PC-9 (cell line): ENCODE measurements around the gene USP31. TPM values are rescaled to one million over a fixed set of nuclear protein-coding genes. Genes with fewer than 3 reads are reported as not detected.

ENCODE experiments used
- BruUV-seq: library from RNA; stranded (reverse); fragments of 400-500 nt; replicated peaks from 2 replicates; lab custom pipeline; 2021; lab: Mats Ljungman, UMichigan
- CTCF ChIA-PET: fragments of 300-600 bp; sonication (Branson Sonifier 250); formaldehyde crosslinking; loops from one replicate; lab custom pipeline; 2022; ENCODE audit warnings: antibody characterized with exemption; lab: Charles Lee
- POLR2A ChIA-PET: fragments of 300-600 bp; sonication (Branson Sonifier 250); formaldehyde crosslinking; loops from one replicate; lab custom pipeline; 2022; ENCODE audit warnings: antibody characterized with exemption; ENCODE audit not compliant: unreplicated experiment; lab: Charles Lee
- DNase-seq, 2 experiments: peaks; one replicate each; pipeline versions ENCODE4 v3.0.0 to v3.0.0-alpha.2; 2015 to 2022; ENCODE audit warnings: mixed read lengths in 1 of 2
- H2AFZ ChIP-seq: fragments of 200-600 bp; sonication (generic); 2 replicates; pipeline ENCODE4 v1.8.1; 2017; ENCODE audit warnings: antibody characterized with exemption
- H3F3A ChIP-seq: fragments of 200-600 bp; sonication (generic); 2 replicates; pipeline ENCODE4 v1.8.1; 2017; ENCODE audit warnings: antibody characterized with exemption, mild to moderate bottlenecking, low read depth; ENCODE audit not compliant: insufficient read depth
- H3K27ac ChIP-seq: fragments of 200-600 bp; sonication (generic); 2 replicates; pipeline ENCODE4 v1.6.1; 2016; ENCODE audit warnings: mixed run types
- H3K27me3 ChIP-seq: fragments of 200-600 bp; sonication (generic); 2 replicates; pipeline ENCODE4 v1.6.1; 2016; ENCODE audit warnings: low read depth, mixed run types; ENCODE audit not compliant: insufficient read depth
- H3K36me3 ChIP-seq: fragments of 200-600 bp; sonication (generic); 2 replicates; pipeline ENCODE4 v1.6.1; 2016; ENCODE audit warnings: low read depth, mixed run types
- H3K4me1 ChIP-seq: fragments of 200-600 bp; sonication (generic); replicated peaks from 2 replicates; pipeline ENCODE4 v1.6.1; 2016; ENCODE audit warnings: mixed run types; ENCODE audit not compliant: insufficient read depth
- H3K4me2 ChIP-seq: fragments of 200-600 bp; sonication (generic); 2 replicates; pipeline ENCODE4 v1.6.1; 2017; ENCODE audit warnings: mixed run types
- H3K4me3 ChIP-seq: fragments of 200-600 bp; sonication (generic); 2 replicates; pipeline ENCODE4 v1.6.1; 2016; ENCODE audit warnings: mixed run types
- H3K79me2 ChIP-seq: fragments of 200-600 bp; sonication (generic); 2 replicates; pipeline ENCODE4 v1.6.1; 2017; ENCODE audit warnings: low read depth, mixed run types
- H3K9me2 ChIP-seq: fragments of 200-600 bp; sonication (generic); 2 replicates; pipeline ENCODE4 v1.8.1; 2017; ENCODE audit warnings: mild to moderate bottlenecking; ENCODE audit not compliant: insufficient read depth
- H3K9me3 ChIP-seq: fragments of 200-600 bp; sonication (generic); 2 replicates; pipeline ENCODE4 v1.8.1; 2016; ENCODE audit warnings: low read depth; ENCODE audit not compliant: insufficient read depth
- H4K20me1 ChIP-seq: fragments of 200-600 bp; sonication (generic); 2 replicates; pipeline ENCODE4 v1.8.1; 2017; ENCODE audit not compliant: insufficient read depth
- CTCF ChIP-seq: fragments of 200-600 bp; sonication (generic); conservative IDR thresholded peaks from 2 replicates; pipeline ENCODE4 v1.6.1; 2017; ENCODE audit warnings: mixed run types, antibody characterized with exemption, mild to moderate bottlenecking, moderate library complexity
- EZH2 ChIP-seq: fragments of 200-600 bp; sonication (generic); IDR thresholded peaks from 2 replicates; pipeline ENCODE4 v1.8.0; 2017; ENCODE audit warnings: antibody characterized with exemption, low read depth
- intact Hi-C: fragments of 100-400 bp; cut with micrococcal nuclease; formaldehyde crosslinking; loops from one replicate; pipeline ENCODE4 v1.10.0; 2022; ENCODE audit not compliant: unreplicated experiment
- total RNA-seq: library from RNA; stranded (reverse); gene quantifications from 2 replicates; pipeline ENCODE4 v1.2.3, GENCODE V29; 2021

The USP31 gene
- total RNA-seq, 1 experiment from 2014 or later, result 12.1 TPM

DNA sequence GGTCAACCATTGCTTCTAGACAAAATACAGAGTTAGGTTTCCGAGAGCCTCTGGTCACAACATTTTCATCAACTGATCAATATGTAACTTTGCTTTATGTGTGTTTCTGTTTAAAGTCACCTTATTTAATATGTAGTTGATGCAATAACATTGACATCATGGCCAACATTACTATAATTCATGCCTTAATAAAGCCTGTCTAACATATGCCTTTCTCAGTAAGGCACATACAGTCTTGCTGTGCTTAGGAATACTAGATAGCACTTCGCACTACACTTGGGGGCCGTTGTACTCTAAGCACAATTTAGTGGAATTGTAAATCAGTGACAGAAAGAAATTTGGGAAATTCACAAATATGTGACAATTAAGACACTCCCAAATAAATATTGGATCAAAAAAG, 23.7 kb upstream of the USP31 start:
- H3K36me3 ChIP-seq, result no peaks in the 10 kb centered on the region
- no peak overlapping the region for H2AFZ ChIP-seq
- no peaks in the 10 kb centered on the region for H3K79me2 ChIP-seq
- TF ChIP-seq CTCF, result no peak
- TF ChIP-seq EZH2, result no peak
- no peaks in the 10 kb centered on the region for H3K9me3 ChIP-seq
- no peak overlapping the region for H3K27ac ChIP-seq
- H3F3A ChIP-seq, result no peaks in the 10 kb centered on the region
- no TSS peak for BruUV-seq
- H3K9me2 ChIP-seq, result no peaks in the 10 kb centered on the region
- intact Hi-C loops, result no loop called here
- DNase-seq, result no peak
- no peaks in the 10 kb centered on the region for H4K20me1 ChIP-seq
- CTCF ChIA-PET, result no interaction called here
- no peak overlapping the region for H3K4me2 ChIP-seq
- no peaks in the 10 kb centered on the region for H3K4me1 ChIP-seq
- no peaks in the 10 kb centered on the region; the same call in 1 of the 2 replicates for H3K27me3 ChIP-seq
- POLR2A ChIA-PET, result no interaction called here
- no peak overlapping the region for H3K4me3 ChIP-seq

DNA sequence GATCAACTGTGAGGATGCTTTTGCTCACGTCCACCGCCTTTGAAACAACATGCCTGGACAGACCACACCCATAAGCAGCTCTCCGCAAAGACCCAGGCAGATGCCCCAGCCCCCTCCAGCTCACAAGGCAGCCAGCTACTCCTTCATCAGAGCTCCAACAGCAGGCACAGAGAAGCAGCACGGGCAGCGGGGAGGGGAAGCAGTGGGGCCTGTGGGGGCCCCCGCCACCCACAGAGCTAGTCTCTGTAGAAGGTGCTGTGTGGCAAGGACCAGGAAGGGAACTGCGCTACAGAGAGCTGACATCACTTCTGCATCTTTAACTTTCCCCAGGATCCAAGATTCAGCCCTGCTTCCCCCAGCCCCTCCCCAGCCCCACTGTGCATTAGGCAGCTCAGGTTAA, 23.3 kb upstream of the USP31 start:
- Histone ChIP-seq H3K79me2 (no peaks in the 10 kb centered on the region), H3K4me3 (no peak overlapping the region), H3K9me3 (no peaks in the 10 kb centered on the region), H3K27me3 (no peaks in the 10 kb centered on the region; the same call in 1 of the 2 replicates), H3K9me2 (no peaks in the 10 kb centered on the region), H3K36me3 (no peaks in the 10 kb centered on the region), H4K20me1 (no peaks in the 10 kb centered on the region), H3K27ac (no peak overlapping the region), H2AFZ (no peak overlapping the region), H3K4me1 (no peaks in the 10 kb centered on the region), H3K4me2 (no peak overlapping the region), H3F3A (no peaks in the 10 kb centered on the region)
- intact Hi-C loops, result no loop called here
- no peak for TF ChIP-seq CTCF
- TF ChIP-seq EZH2, result no peak
- CTCF ChIA-PET, result no interaction called here
- BruUV-seq, result no TSS peak
- DNase-seq, result no peak
- POLR2A ChIA-PET, result no interaction called here

DNA sequence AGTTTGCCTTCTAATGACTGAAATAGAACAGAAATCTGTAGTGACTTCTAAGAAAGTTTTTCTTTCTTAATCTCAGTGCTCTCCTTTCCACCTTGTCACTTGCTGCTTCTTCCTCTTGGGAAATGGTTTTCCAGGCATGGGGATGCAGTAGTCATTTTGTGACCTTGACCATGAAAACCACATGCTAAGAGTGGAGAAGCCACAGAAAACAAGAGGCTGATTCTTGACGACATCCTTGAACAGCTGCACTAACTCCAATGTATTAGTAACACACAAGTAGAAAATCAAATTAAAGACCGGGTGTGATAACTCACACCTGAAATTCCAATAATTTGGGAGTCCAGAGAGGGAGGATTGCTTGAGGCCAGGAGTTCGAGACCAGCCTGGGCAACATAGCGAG, 15.5 kb upstream of the USP31 start:
- BruUV-seq, result no TSS peak
- ChIA-PET CTCF (no interaction called here), POLR2A (no interaction called here)
- H3F3A ChIP-seq, result no peaks in the 10 kb centered on the region
- intact Hi-C loops, result no loop called here
- no peaks in the 10 kb centered on the region for H3K9me2 ChIP-seq
- H4K20me1 ChIP-seq, result no peaks in the 10 kb centered on the region
- H3K27me3 ChIP-seq, result 0 out of 2 replicates have a peak, but pooled peaks cover 5% of the 10 kb centered on the region
- no peaks in the 10 kb centered on the region for H3K36me3 ChIP-seq
- no peak overlapping the region for H3K4me2 ChIP-seq
- H3K79me2 ChIP-seq, result no peaks in the 10 kb centered on the region
- H3K27ac ChIP-seq, result no peak overlapping the region
- TF ChIP-seq CTCF, result no peak
- no peak for TF ChIP-seq EZH2
- no peak for DNase-seq
- no peak overlapping the region for H2AFZ ChIP-seq
- no peaks in the 10 kb centered on the region; the same call in 1 of the 2 replicates for H3K9me3 ChIP-seq
- H3K4me3 ChIP-seq, result no peak overlapping the region
- no peaks in the 10 kb centered on the region for H3K4me1 ChIP-seq
